LNCaP clone FGC (cell line): ENCODE measurements around the gene NTRK2.

Source experiments
- DNase-seq: peaks from one replicate; pipeline ENCODE4 v3.0.0-alpha.2; 2011; ENCODE audit warnings: low read depth
- H3K4me3 ChIP-seq: 2 replicates; pipeline ENCODE4 v1.5.1; 2011; ENCODE audit warnings: mild to moderate bottlenecking, low read depth, low read length, control low read depth
- TF ChIP-seq, protein P1 (sequence below): IDR thresholded peaks from 2 replicates; pipeline ENCODE4 v1.5.1; 2012; ENCODE audit warnings: mild to moderate bottlenecking; ENCODE audit not compliant: control insufficient read depth, insufficient read depth; ENCODE audit errors: extremely low read depth

Gene NTRK2

DNA sequence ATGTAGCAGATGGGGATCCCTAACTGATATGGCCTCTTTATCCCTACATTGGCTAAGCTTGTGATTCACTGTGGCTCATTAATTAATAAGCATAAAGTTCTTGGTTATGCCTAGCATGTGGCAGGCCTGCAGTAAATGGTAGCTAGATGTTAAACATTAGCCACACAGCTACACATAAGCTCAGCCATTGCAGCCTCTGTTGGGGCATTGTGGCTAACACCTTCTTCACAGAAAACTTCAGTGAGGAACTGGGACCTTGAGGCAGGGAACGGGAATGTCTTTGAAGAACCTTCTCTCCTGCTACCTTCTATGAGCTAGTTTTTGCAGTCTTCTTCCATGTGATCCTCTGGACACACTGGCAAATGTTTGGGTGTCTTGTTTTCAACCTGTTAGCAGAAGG lies 338.2 kb downstream of the NTRK2 start:
- DNase-seq = no peak
- no peak overlapping the region for H3K4me3 ChIP-seq
- TF ChIP-seq, protein P1, sequence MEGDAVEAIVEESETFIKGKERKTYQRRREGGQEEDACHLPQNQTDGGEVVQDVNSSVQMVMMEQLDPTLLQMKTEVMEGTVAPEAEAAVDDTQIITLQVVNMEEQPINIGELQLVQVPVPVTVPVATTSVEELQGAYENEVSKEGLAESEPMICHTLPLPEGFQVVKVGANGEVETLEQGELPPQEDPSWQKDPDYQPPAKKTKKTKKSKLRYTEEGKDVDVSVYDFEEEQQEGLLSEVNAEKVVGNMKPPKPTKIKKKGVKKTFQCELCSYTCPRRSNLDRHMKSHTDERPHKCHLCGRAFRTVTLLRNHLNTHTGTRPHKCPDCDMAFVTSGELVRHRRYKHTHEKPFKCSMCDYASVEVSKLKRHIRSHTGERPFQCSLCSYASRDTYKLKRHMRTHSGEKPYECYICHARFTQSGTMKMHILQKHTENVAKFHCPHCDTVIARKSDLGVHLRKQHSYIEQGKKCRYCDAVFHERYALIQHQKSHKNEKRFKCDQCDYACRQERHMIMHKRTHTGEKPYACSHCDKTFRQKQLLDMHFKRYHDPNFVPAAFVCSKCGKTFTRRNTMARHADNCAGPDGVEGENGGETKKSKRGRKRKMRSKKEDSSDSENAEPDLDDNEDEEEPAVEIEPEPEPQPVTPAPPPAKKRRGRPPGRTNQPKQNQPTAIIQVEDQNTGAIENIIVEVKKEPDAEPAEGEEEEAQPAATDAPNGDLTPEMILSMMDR = no peak

DNA sequence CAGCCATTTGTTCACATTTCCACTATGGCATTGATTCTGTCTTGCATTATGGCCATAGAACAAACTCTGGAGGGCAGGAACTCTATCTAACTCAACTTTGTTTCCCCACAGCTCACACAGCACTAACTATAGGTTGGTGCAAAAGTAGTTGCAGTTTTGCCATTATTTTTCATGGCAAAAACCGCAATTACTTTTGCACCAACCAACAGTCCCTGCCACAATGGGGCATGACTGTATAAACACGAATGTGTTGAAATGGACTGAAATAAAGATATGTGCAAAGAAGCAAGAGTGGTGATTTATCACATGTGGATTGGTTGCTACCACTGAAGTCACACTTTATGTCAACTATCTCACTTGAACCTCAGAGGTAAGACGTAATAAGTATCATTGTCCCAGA lies 338.7 kb downstream of the NTRK2 start:
- no peak overlapping the region for H3K4me3 ChIP-seq
- TF ChIP-seq, protein P1 = no peak
- no peak for DNase-seq

DNA sequence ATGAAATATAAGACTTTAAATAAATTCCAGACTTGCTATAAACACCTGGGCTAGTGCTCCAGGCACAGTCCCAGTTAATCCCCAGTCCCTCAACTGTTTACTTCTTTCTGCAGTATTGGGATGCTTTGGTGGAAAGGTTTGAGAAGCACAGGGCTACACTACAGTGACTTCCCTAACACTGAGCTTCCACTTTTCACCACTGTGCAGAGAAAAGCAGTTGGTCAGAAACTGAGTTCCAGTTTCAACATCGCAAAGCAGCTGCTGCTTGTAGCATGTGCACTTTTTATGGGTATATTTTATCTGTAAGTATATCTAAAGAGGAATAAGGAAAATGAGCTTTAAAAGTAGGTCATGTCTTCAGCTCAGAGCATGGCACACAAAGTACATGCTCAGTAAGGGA lies 339.7 kb downstream of the NTRK2 start:
- no peak for DNase-seq
- TF ChIP-seq, protein P1 = no peak
- no peak overlapping the region for H3K4me3 ChIP-seq

DNA sequence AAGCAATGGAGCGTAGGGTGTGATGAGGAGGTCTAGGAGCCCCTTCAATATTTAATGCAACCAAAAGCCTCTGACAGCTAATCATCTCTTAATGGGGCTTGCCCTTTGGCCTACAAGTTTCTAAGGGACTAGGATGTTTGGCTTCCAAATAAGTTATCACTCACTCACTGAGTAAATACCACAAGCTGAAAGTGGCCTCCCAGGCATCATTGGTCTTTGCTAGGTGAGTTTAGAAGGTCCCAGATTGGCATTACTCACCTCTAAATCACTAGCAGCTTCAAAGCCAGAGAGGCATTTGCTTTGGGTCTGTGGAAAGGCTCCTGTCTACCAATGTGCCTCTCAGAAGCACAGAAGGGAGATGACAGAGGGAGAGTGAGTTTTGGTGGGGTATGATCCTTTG lies 344.2 kb downstream of the NTRK2 start:
- no peak for DNase-seq
- no peak overlapping the region for H3K4me3 ChIP-seq
- TF ChIP-seq, protein P1 = no peak

DNA sequence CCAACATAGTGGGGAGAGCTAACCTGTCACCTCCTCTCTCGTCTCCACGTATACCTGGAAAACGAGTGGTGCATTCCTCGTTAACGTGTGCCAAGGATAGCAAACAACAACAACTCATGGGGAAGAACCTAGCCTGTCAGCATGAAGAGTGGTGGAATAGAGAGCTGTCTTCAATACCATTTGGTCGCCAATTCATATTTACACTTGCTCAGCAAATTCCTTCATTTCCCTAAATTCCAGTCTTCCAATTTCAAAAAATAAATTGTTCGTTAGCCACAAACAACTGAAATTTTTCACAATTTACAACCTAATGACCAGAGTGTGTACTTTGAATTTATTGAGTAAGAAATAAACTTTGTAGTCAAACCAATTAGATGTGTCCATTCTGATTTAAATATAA lies 344.8 kb downstream of the NTRK2 start:
- no peak for DNase-seq
- TF ChIP-seq, protein P1 = no peak
- no peak overlapping the region for H3K4me3 ChIP-seq

DNA sequence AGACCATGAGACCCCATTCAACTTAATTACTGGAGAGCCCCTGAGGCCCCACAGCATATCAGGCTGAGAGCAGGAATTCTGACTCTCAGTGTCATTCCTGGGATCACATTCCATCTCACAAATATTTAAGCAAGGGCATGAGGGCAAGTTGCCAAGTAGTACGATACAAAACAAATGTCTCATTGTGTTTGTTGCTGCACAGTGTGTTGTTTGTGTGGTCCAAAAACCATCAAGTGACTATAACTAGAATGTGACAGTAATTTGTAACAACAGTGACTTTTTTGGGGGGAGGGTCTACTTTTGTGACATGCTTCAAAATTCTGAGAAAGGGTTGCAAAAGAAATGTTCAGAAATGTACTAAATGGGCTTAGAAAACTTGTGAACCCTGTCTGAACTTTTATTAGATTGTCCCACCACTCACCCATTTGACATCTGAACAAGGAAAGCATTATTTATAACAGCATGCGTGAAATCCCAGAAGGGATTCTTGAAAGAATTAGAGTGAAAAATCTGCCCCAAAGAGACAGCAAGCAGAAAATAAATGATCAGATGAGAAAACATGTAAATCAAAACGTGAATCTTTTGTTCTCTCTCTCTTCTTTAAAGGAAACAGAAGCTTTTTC lies 347.0 kb downstream of the NTRK2 start:
- no peak for DNase-seq
- TF ChIP-seq, protein P1 = no peak
- no peak overlapping the region for H3K4me3 ChIP-seq

DNA sequence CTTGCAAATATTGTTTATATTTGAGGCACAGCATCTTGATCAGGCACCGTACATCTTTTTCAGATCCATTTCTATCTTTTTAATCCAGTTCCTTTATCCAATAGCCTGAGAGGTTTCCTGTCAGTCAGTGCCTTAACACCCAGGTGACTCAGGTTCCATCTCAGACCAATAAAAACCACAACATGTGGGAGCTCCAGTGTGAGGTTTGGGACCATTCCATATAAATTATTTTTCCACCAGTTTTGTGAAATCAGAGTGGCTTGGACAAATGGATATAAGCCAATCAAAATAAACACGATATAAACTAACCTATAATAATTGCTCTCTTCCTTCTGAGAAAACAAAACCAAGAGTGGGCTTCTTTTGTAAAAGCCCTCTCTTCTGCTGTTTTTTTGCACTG lies 351.3 kb downstream of the NTRK2 start:
- TF ChIP-seq, protein P1 = no peak
- H3K4me3 ChIP-seq = no peak overlapping the region
- DNase-seq = no peak
